Subcutaneous abdominal adipose tissue (tissue), 5 donors: ENCODE data around the gene AATK.

Source experiments
- H3K27ac ChIP-seq: one replicate; pipeline ENCODE4 v1.7.0; 2013; ENCODE audit warnings: low read depth, mild to moderate bottlenecking, inconsistent platforms, low read length, moderate library complexity
- H3K27me3 ChIP-seq, 5 donors: one replicate each; pipeline ENCODE4 v1.7.0; 2013; ENCODE audit warnings: low read length in 5 of 5, inconsistent platforms in 1 of 5; ENCODE audit not compliant: control insufficient read depth in 5 of 5, insufficient read depth in 4 of 5
- H3K36me3 ChIP-seq, 5 donors: one replicate each; pipeline ENCODE4 v1.7.0; 2013; ENCODE audit warnings: low read length in 5 of 5; ENCODE audit not compliant: control insufficient read depth in 5 of 5, insufficient read depth in 5 of 5
- H3K4me1 ChIP-seq, 5 donors: one replicate each; pipeline ENCODE4 v1.7.0; 2013; ENCODE audit warnings: low read length in 5 of 5, mild to moderate bottlenecking in 3 of 5, moderate library complexity in 1 of 5; ENCODE audit not compliant: control insufficient read depth in 5 of 5, insufficient read depth in 5 of 5
- H3K4me3 ChIP-seq, 5 donors: one replicate each; pipeline ENCODE4 v1.7.0; 2013; ENCODE audit warnings: low read length in 5 of 5, low read depth in 1 of 5
- H3K9ac ChIP-seq, 5 donors: one replicate each; pipeline ENCODE4 v1.7.0; 2013; ENCODE audit warnings: low read length in 5 of 5, mild to moderate bottlenecking in 4 of 5, moderate library complexity in 3 of 5
- H3K9me3 ChIP-seq, 5 donors: one replicate each; pipeline ENCODE4 v1.7.0; 2013; ENCODE audit warnings: low read length in 5 of 5; ENCODE audit not compliant: control insufficient read depth in 5 of 5
- donor health status: healthy.
- donor health status: healthy.
- donor health status: healthy.
- donor health status: healthy.
- donor health status: healthy.

Gene AATK

GRCh38 chr17:81196505-81197408 is 30.7 kb upstream of the AATK start:
- Histone ChIP-seq H3K4me3 (peak overlapping the region in 1 of 5 donors; percentile 34), H3K9me3 (no peaks in the 10 kb centered on the region), H3K27ac (no peak overlapping the region), H3K36me3 (peaks cover 0 to 28% (median 8%) of the 10 kb centered on the region in 5 donors), H3K4me1 (peaks cover 0 to 43% (median 14%) of the 10 kb centered on the region in 5 donors), H3K27me3 (no peaks in the 10 kb centered on the region), H3K9ac (no peak overlapping the region)

GRCh38 chr17:81195941-81196495 is 30.0 kb upstream of the AATK start:
- Histone ChIP-seq H3K9me3 (no peaks in the 10 kb centered on the region), H3K4me3 (no peak overlapping the region), H3K27me3 (no peaks in the 10 kb centered on the region), H3K27ac (no peak overlapping the region), H3K4me1 (peaks cover 0 to 41% (median 14%) of the 10 kb centered on the region in 5 donors), H3K36me3 (peaks cover 0 to 28% (median 8%) of the 10 kb centered on the region in 5 donors), H3K9ac (no peak overlapping the region)

- H3K36me3 ChIP-seq, result peaks cover 0 to 35% (median 8%) of the 10 kb centered on the region in 5 donors
Observed at GRCh38 chr17:81194941-81195901, 29.2 kb upstream of the AATK start.

GRCh38 chr17:81194225-81194760 is 28.3 kb upstream of the AATK start:
- Histone ChIP-seq H3K9me3 (no peaks in the 10 kb centered on the region), H3K27ac (no peak overlapping the region), H3K27me3 (no peaks in the 10 kb centered on the region), H3K4me1 (peaks cover 0 to 32% (median 11%) of the 10 kb centered on the region in 5 donors), H3K36me3 (peaks cover 0 to 37% (median 5%) of the 10 kb centered on the region in 5 donors), H3K9ac (no peak overlapping the region), H3K4me3 (no peak overlapping the region)

More at GRCh38 chr17:81194941-81195901, 29.2 kb upstream of the AATK start:
- Histone ChIP-seq H3K4me1 (peaks cover 0 to 35% (median 11%) of the 10 kb centered on the region in 5 donors), H3K9me3 (no peaks in the 10 kb centered on the region), H3K27ac (no peak overlapping the region), H3K27me3 (no peaks in the 10 kb centered on the region), H3K4me3 (no peak overlapping the region), H3K9ac (no peak overlapping the region)

- Histone ChIP-seq H3K4me3 (no peak overlapping the region), H3K9me3 (no peaks in the 10 kb centered on the region), H3K9ac (no peak overlapping the region), H3K36me3 (peaks cover 0 to 35% (median 1%) of the 10 kb centered on the region in 5 donors), H3K27me3 (no peaks in the 10 kb centered on the region), H3K27ac (no peak overlapping the region), H3K4me1 (peaks cover 0 to 28% (median 11%) of the 10 kb centered on the region in 5 donors)
Observed at GRCh38 chr17:81193470-81194224, 27.6 kb upstream of the AATK start.

GRCh38 chr17:81193051-81193410 is 27.0 kb upstream of the AATK start:
- Histone ChIP-seq H3K9me3 (no peaks in the 10 kb centered on the region), H3K4me3 (no peak overlapping the region), H3K36me3 (peaks cover 0 to 35% (median 0%) of the 10 kb centered on the region in 5 donors), H3K27me3 (no peaks in the 10 kb centered on the region), H3K9ac (no peak overlapping the region), H3K4me1 (peaks cover 0 to 27% (median 11%) of the 10 kb centered on the region in 5 donors), H3K27ac (no peak overlapping the region)

- Histone ChIP-seq H3K4me1 (peaks cover 0 to 22% (median 11%) of the 10 kb centered on the region in 5 donors), H3K36me3 (peaks cover 0 to 31% (median 0%) of the 10 kb centered on the region in 5 donors)
Observed at GRCh38 chr17:81192386-81193050, 26.5 kb upstream of the AATK start.

GRCh38 chr17:81191646-81192045 is 25.6 kb upstream of the AATK start:
- H3K27me3 ChIP-seq, result no peaks in the 10 kb centered on the region
- no peak overlapping the region for H3K4me3 ChIP-seq
- peaks cover 0 to 31% (median 0%) of the 10 kb centered on the region in 5 donors for H3K36me3 ChIP-seq
- peaks cover 0 to 16% (median 8%) of the 10 kb centered on the region in 5 donors for H3K4me1 ChIP-seq
- no peak overlapping the region for H3K9ac ChIP-seq
- H3K9me3 ChIP-seq, result no peaks in the 10 kb centered on the region
- H3K27ac ChIP-seq, result no peak overlapping the region

More at GRCh38 chr17:81192386-81193050, 26.5 kb upstream of the AATK start:
- Histone ChIP-seq H3K9me3 (no peaks in the 10 kb centered on the region), H3K27ac (no peak overlapping the region), H3K4me3 (no peak overlapping the region), H3K9ac (no peak overlapping the region), H3K27me3 (no peaks in the 10 kb centered on the region)
